Measurements from ENCODE around the gene BPHL. TPM values are rescaled to one million over a fixed set of nuclear protein-coding genes. Genes with fewer than 3 reads are reported as not detected.

BPHL gene
- total and polyA plus RNA-seq, 3 donors from 2014 or later, result 14.3 to 16.8 (median 16.8) TPM

- Histone ChIP-seq H3K36me3 (ENCODE audit: low read depth, missing control alignments) (no peaks in the 10 kb centered on the region), H3K4me1 (no peaks in the 10 kb centered on the region), H3K27me3 (no peaks in the 10 kb centered on the region), H3K4me3 (no peak overlapping the region), H3K9me3 (no peaks in the 10 kb centered on the region), H3K27ac (no peak overlapping the region)
- 87 to 89% methylated on average over 4 of the region's 4 CpGs for WGBS, 2 donors
- intact Hi-C loops (cut with DNase I; ENCODE audit: low total_unique reads), result no loop called here
- TF ChIP-seq CTCF (IDR thresholded peaks at IDR 0.05) (no peak), POLR2A (IDR thresholded peaks at IDR 0.05) (no peak)
- DNase-seq, result no peak
Measured at GRCh38 chr6:3090013-3090412, 28.5 kb upstream of the BPHL start.

- WGBS, 2 donors, result 94 to 97% methylated on average over 2 of the region's 2 CpGs
- Histone ChIP-seq H3K27ac (no peak overlapping the region), H3K4me3 (no peak overlapping the region), H3K27me3 (no peaks in the 10 kb centered on the region), H3K9me3 (no peaks in the 10 kb centered on the region), H3K4me1 (no peaks in the 10 kb centered on the region), H3K36me3 (ENCODE audit: low read depth, missing control alignments) (no peaks in the 10 kb centered on the region)
- DNase-seq, result no peak
- intact Hi-C loops (cut with DNase I; ENCODE audit: low total_unique reads), result no loop called here
- TF ChIP-seq POLR2A (IDR thresholded peaks at IDR 0.05), result no peak
- TF ChIP-seq CTCF (IDR thresholded peaks at IDR 0.05), result no peak
Measured at GRCh38 chr6:3094815-3095214, 23.7 kb upstream of the BPHL start.

GRCh38 chr6:3102875-3103274 is 15.6 kb upstream of the BPHL start:
- 90 to 93% methylated on average over 3 of the region's 3 CpGs for WGBS, 2 donors
- no peak for DNase-seq
- H3K4me1 ChIP-seq, result no peaks in the 10 kb centered on the region
- no peak overlapping the region for H3K27ac ChIP-seq
- intact Hi-C loops (cut with DNase I; ENCODE audit: low total_unique reads), result no loop called here
- H3K36me3 ChIP-seq (ENCODE audit: low read depth, missing control alignments), result no peaks in the 10 kb centered on the region
- no peaks in the 10 kb centered on the region for H3K27me3 ChIP-seq
- no peaks in the 10 kb centered on the region for H3K9me3 ChIP-seq
- TF ChIP-seq POLR2A (IDR thresholded peaks at IDR 0.05) (no peak), CTCF (IDR thresholded peaks at IDR 0.05) (no peak)
- no peak overlapping the region for H3K4me3 ChIP-seq

DNA sequence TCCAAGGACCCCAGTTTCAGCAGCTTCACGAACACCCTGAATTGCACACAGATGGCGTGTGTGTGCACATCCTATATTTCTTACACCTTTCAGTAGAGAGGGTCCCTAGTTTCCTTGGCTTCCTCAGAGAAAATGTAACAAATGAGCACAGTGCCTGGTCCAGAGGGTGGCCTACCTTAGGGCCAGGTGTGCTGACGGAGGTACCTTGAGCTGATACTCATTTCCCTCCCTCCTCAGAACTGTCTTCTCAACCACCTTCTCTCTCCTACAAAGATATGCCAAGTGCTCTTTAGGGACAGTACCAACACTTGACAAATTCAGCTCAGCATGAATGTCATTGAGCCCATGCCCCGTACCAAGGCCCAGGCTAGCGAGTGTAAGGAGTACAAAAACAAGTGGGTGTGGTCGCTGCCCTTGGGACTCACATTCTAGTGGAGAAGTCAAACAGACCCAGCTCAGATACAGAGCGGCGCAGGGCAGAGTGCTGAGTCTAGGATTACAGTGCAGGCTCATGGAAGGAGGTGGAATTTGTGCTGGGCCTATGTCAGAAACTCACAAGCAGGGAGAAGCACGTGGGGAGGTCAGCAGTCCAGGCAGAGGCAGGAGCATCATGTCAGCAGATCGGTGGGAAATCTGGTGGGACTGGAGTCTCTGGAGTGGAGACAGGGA is 9.6 kb upstream of the BPHL start:
- no peak for TF ChIP-seq POLR2A (IDR thresholded peaks at IDR 0.05)
- no peak for TF ChIP-seq CTCF (IDR thresholded peaks at IDR 0.05)
- intact Hi-C loops (cut with DNase I; ENCODE audit: low total_unique reads), result no loop called here
- no peak overlapping the region for H3K4me3 ChIP-seq
- 79 to 85% methylated on average over 10 of the region's 10 CpGs for WGBS, 2 donors
- no peaks in the 10 kb centered on the region for H3K27me3 ChIP-seq
- no peaks in the 10 kb centered on the region for H3K36me3 ChIP-seq (ENCODE audit: low read depth, missing control alignments)
- peak; percentile 53 for DNase-seq
- no peaks in the 10 kb centered on the region for H3K9me3 ChIP-seq
- no peaks in the 10 kb centered on the region for H3K4me1 ChIP-seq
- H3K27ac ChIP-seq, result no peak overlapping the region

DNA sequence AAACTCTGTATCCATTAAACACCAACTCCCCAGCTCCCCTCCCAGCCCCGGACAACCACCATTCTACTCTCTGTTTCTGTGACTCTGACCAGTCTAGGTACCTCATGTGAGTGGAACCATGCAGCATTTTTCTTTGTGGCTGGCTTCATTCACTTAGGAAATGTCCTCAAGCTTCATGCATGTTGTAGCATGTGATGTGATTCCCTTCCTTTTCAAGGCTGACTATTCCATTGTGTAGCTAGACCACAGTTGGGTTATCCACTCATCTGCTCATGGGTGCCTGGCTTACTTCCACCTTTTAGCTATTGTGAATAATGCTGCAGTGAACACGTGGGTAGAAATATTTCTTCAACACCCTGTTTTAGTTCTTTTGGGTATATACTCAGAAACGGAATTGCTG is 8.8 kb upstream of the BPHL start:
- H3K27me3 ChIP-seq, result no peaks in the 10 kb centered on the region
- no peaks in the 10 kb centered on the region for H3K4me1 ChIP-seq
- WGBS, 2 donors, result 80 to 86% methylated on average over 3 of the region's 3 CpGs
- no peak overlapping the region for H3K27ac ChIP-seq
- no peak for DNase-seq
- TF ChIP-seq POLR2A (IDR thresholded peaks at IDR 0.05) (no peak), CTCF (IDR thresholded peaks at IDR 0.05) (no peak)
- intact Hi-C loops (cut with DNase I; ENCODE audit: low total_unique reads), result no loop called here
- no peaks in the 10 kb centered on the region for H3K36me3 ChIP-seq (ENCODE audit: low read depth, missing control alignments)
- H3K9me3 ChIP-seq, result no peaks in the 10 kb centered on the region
- no peak overlapping the region for H3K4me3 ChIP-seq

All from testis (tissue), 3 donors.